MCF 10A (cell line): ENCODE data around the gene ERVMER34-1. TPM values are rescaled to one million over a fixed set of nuclear protein-coding genes. Genes with fewer than 3 reads are reported as not detected.

Experiments used
- BruUV-seq: library from RNA; stranded (reverse); fragments of 400-500 nt; replicated peaks from 2 replicates; lab custom pipeline; 2021; lab: Mats Ljungman, UMichigan
- CTCF ChIA-PET: fragments of 300-600 bp; sonication (Branson Sonifier 250); formaldehyde crosslinking; extraction: SDS; loops from one replicate; lab custom pipeline; 2021; ENCODE audit warnings: antibody characterized with exemption, inconsistent platforms; lab: Yijun Ruan, JAX
- POLR2A ChIA-PET: fragments of 300-600, 350-650 bp; sonication (Branson Sonifier 250); formaldehyde crosslinking; extraction: SDS; loops from one replicate; lab custom pipeline; 2020; ENCODE audit warnings: antibody characterized with exemption, inconsistent platforms; lab: Yijun Ruan, JAX
- DNase-seq: peaks from one replicate; pipeline ENCODE4 v3.0.0-alpha.2; 2018; ENCODE audit not compliant: unreplicated experiment
- H3K27ac Mint-ChIP-seq: one replicate; pipeline ENCODE4 v1.8.0; 2022; ENCODE audit warnings: mild to moderate bottlenecking, low read depth, mixed read lengths; ENCODE audit not compliant: unreplicated experiment
- H3K27me3 Mint-ChIP-seq: one replicate; pipeline ENCODE4 v1.8.0; 2022; ENCODE audit warnings: mixed read lengths; ENCODE audit not compliant: insufficient read depth, unreplicated experiment
- H3K36me3 Mint-ChIP-seq: one replicate; pipeline ENCODE4 v1.8.0; 2022; ENCODE audit warnings: mild to moderate bottlenecking, moderate library complexity, mixed read lengths; ENCODE audit not compliant: insufficient read depth, unreplicated experiment
- H3K4me1 Mint-ChIP-seq: one replicate; pipeline ENCODE4 v1.8.0; 2022; ENCODE audit warnings: mixed read lengths; ENCODE audit not compliant: insufficient read depth, unreplicated experiment
- H3K4me3 Mint-ChIP-seq: one replicate; pipeline ENCODE4 v1.8.0; 2022; ENCODE audit warnings: mild to moderate bottlenecking, moderate library complexity, mixed read lengths; ENCODE audit not compliant: unreplicated experiment
- H3K9me3 Mint-ChIP-seq: one replicate; pipeline ENCODE4 v1.8.0; 2022; ENCODE audit warnings: mixed read lengths; ENCODE audit not compliant: unreplicated experiment
- intact Hi-C: fragments of 100-400 bp; cut with micrococcal nuclease; formaldehyde crosslinking; loops from 2 replicates; pipeline ENCODE4 v1.14.1; 2022
- total RNA-seq: library from RNA; stranded (reverse); gene quantifications from 2 replicates; pipeline ENCODE4 v1.2.3, GENCODE V29; 2022
- TF ChIP-seq, protein P1 (sequence below): fragments of 200-600 bp; IDR thresholded peaks from one replicate; pipeline ENCODE4 v1.8.0; 2022; ENCODE audit warnings: antibody characterized with exemption, mild to moderate bottlenecking; ENCODE audit not compliant: unreplicated experiment

The ERVMER34-1 gene
- total RNA-seq, 1 experiment from 2014 or later: 6.7 TPM

- DNase-seq: no peak
- ChIA-PET CTCF (interaction anchor here (1.2 to 3.0 kb wide), 2 partner anchors 164 to 273 kb away, joined by 4 to 10 read pairs; no protein-coding TSS in a partner anchor), POLR2A (no interaction called here)
- H3K4me1 Mint-ChIP-seq: peaks cover 4% of the 10 kb centered on the region
- H3K27me3 Mint-ChIP-seq: no peaks in the 10 kb centered on the region
- intact Hi-C loops: no loop called here
- no peak overlapping the region for H3K27ac Mint-ChIP-seq
- peaks cover 16% of the 10 kb centered on the region for H3K36me3 Mint-ChIP-seq
- no peak overlapping the region for H3K4me3 Mint-ChIP-seq
- no peaks in the 10 kb centered on the region for H3K9me3 Mint-ChIP-seq
- TF ChIP-seq, protein P1, sequence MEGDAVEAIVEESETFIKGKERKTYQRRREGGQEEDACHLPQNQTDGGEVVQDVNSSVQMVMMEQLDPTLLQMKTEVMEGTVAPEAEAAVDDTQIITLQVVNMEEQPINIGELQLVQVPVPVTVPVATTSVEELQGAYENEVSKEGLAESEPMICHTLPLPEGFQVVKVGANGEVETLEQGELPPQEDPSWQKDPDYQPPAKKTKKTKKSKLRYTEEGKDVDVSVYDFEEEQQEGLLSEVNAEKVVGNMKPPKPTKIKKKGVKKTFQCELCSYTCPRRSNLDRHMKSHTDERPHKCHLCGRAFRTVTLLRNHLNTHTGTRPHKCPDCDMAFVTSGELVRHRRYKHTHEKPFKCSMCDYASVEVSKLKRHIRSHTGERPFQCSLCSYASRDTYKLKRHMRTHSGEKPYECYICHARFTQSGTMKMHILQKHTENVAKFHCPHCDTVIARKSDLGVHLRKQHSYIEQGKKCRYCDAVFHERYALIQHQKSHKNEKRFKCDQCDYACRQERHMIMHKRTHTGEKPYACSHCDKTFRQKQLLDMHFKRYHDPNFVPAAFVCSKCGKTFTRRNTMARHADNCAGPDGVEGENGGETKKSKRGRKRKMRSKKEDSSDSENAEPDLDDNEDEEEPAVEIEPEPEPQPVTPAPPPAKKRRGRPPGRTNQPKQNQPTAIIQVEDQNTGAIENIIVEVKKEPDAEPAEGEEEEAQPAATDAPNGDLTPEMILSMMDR: no peak
- no TSS peak for BruUV-seq
These were observed 42.1 kb downstream of the ERVMER34-1 start for GRCh38 chr4:52709155-52709554.

DNA sequence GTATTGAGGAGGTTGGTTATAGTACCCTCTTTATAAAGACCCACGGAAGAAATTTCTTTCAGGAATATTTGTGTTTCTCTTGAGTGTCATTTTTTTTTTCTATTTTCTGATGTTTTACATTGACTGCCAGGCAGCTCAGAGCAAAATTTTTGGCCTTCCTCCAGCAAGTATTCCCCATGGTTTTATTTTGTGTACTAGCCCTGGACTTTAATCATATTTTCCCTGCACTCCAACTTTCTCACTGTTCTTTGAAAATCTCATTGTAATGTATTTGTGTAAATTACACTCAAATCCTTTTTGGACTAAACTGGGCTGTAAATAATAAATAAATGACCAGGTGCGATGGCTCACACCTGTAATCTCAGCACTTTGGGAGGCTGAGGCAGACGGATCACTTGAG lies 46.6 kb downstream of the ERVMER34-1 start:
- H3K4me3 Mint-ChIP-seq: no peak overlapping the region
- no peak overlapping the region for H3K27ac Mint-ChIP-seq
- TF ChIP-seq, protein P1: no peak
- H3K4me1 Mint-ChIP-seq: no peaks in the 10 kb centered on the region
- intact Hi-C loops: no loop called here
- no peaks in the 10 kb centered on the region for H3K9me3 Mint-ChIP-seq
- no TSS peak for BruUV-seq
- no peaks in the 10 kb centered on the region for H3K36me3 Mint-ChIP-seq
- ChIA-PET POLR2A (interaction anchor here (0.7 to 1.4 kb wide), 2 partner anchors 8 to 263 kb away, joined by 3 to 12 read pairs; no protein-coding TSS in a partner anchor), CTCF (no interaction called here)
- H3K27me3 Mint-ChIP-seq: no peaks in the 10 kb centered on the region
- no peak for DNase-seq

GRCh38 chr4:52704133-52704532 lies 47.1 kb downstream of the ERVMER34-1 start:
- H3K36me3 Mint-ChIP-seq: no peaks in the 10 kb centered on the region
- no peaks in the 10 kb centered on the region for H3K9me3 Mint-ChIP-seq
- intact Hi-C loops: no loop called here
- no TSS peak for BruUV-seq
- no peaks in the 10 kb centered on the region for H3K4me1 Mint-ChIP-seq
- ChIA-PET POLR2A (interaction anchor here (0.7 to 1.4 kb wide), 4 partner anchors 9 to 42 kb away, joined by 3 to 12 read pairs (median 4); no protein-coding TSS in a partner anchor), CTCF (interaction anchor here (0.6 to 0.7 kb wide), 2 partner anchors 108 to 405 kb away, joined by 3 read pairs; no protein-coding TSS in a partner anchor)
- TF ChIP-seq, protein P1: no peak
- no peak for DNase-seq
- H3K4me3 Mint-ChIP-seq: no peak overlapping the region
- no peaks in the 10 kb centered on the region for H3K27me3 Mint-ChIP-seq
- H3K27ac Mint-ChIP-seq: no peak overlapping the region

- TF ChIP-seq, protein P1: no peak
- POLR2A ChIA-PET: interaction anchor here (0.6 kb wide), 1 partner anchor 887 kb away, joined by 3 read pairs; no protein-coding TSS in a partner anchor
- H3K4me3 Mint-ChIP-seq: no peak overlapping the region
- DNase-seq: no peak
- H3K4me1 Mint-ChIP-seq: peaks cover 9% of the 10 kb centered on the region
- intact Hi-C loops: no loop called here
- no TSS peak for BruUV-seq
- no peak overlapping the region for H3K27ac Mint-ChIP-seq
- CTCF ChIA-PET: interaction anchor here (1.3 kb wide), 1 partner anchor 156 kb away, joined by 5 read pairs; no protein-coding TSS in a partner anchor
- no peaks in the 10 kb centered on the region for H3K9me3 Mint-ChIP-seq
- no peaks in the 10 kb centered on the region for H3K27me3 Mint-ChIP-seq
- H3K36me3 Mint-ChIP-seq: no peaks in the 10 kb centered on the region
These were observed 50.0 kb downstream of the ERVMER34-1 start for GRCh38 chr4:52701207-52701606.
